ENCODE results near the gene GSTT2B. TPM values are rescaled to one million over a fixed set of nuclear protein-coding genes. Genes with fewer than 3 reads are reported as not detected.
"Not testable (repeated sequence)": the region's sequence is repeated elsewhere in the genome, so short reads cannot be mapped to it uniquely, and the experiment has no call there.

The GSTT2B gene
- total RNA-seq, 1 donor from 2014 or later: 4.9 TPM

DNA sequence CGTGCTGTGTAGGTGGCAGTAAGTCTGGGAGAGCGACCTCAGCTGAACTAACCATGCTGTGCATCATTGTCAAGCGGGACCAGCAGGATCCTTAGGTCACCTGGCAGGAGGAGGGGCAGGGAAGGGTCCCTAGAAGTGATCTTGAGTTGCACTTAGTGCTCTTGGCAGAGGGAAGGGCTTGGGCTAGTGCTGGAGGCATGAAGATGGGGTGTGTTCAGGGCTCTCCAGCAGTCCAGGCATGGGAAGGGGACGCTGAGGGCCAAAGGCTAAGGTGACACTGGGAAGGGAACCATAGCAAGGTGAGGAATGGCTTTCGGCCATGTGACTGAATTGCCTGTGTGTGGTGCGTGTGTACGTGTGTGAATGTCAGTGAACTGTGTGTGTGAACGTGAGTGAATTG lies 25.1 kb upstream of the GSTT2B start:
- H3K27me3 ChIP-seq (ENCODE audit: low read depth); H3K4me1 ChIP-seq; H3K4me3 ChIP-seq; H3K36me3 ChIP-seq; intact Hi-C loops (cut with micrococcal nuclease); H3K27ac ChIP-seq (replicated peaks); DNase-seq; H3K9me3 ChIP-seq (replicated peaks): not testable (repeated sequence)

DNA sequence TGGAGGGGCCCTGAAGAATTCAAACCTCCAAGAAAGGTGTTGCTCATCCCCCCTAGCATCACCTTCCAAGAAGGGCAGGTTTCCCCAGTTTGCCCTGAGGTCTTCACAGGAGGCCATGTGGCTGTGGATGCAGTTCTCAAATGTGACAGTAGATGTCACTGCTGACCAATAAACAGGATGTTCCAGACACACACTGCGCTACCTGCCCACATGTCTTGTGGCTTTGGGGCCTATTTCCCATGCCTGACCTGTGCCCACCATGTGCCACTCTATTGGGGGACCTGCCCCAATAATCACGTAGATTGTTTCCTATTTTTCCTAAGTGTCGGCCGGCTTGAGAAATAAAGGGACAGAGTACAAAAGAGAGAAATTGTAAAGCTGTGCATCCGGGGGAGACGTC lies 23.4 kb upstream of the GSTT2B start:
- intact Hi-C loops (cut with micrococcal nuclease): no loop called here
- Histone ChIP-seq H3K27ac (replicated peaks) (no peak overlapping the region), H3K4me3 (no peak overlapping the region), H3K9me3 (replicated peaks) (no peaks in the 10 kb centered on the region), H3K4me1 (no peaks in the 10 kb centered on the region), H3K27me3 (ENCODE audit: low read depth) (no peaks in the 10 kb centered on the region), H3K36me3 (no peaks in the 10 kb centered on the region)
- no peak for DNase-seq
- TF ChIP-seq, protein P1, sequence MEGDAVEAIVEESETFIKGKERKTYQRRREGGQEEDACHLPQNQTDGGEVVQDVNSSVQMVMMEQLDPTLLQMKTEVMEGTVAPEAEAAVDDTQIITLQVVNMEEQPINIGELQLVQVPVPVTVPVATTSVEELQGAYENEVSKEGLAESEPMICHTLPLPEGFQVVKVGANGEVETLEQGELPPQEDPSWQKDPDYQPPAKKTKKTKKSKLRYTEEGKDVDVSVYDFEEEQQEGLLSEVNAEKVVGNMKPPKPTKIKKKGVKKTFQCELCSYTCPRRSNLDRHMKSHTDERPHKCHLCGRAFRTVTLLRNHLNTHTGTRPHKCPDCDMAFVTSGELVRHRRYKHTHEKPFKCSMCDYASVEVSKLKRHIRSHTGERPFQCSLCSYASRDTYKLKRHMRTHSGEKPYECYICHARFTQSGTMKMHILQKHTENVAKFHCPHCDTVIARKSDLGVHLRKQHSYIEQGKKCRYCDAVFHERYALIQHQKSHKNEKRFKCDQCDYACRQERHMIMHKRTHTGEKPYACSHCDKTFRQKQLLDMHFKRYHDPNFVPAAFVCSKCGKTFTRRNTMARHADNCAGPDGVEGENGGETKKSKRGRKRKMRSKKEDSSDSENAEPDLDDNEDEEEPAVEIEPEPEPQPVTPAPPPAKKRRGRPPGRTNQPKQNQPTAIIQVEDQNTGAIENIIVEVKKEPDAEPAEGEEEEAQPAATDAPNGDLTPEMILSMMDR (IDR thresholded peaks at IDR 0.05; ENCODE audit: borderline replicate concordance): peak; percentile 71

DNA sequence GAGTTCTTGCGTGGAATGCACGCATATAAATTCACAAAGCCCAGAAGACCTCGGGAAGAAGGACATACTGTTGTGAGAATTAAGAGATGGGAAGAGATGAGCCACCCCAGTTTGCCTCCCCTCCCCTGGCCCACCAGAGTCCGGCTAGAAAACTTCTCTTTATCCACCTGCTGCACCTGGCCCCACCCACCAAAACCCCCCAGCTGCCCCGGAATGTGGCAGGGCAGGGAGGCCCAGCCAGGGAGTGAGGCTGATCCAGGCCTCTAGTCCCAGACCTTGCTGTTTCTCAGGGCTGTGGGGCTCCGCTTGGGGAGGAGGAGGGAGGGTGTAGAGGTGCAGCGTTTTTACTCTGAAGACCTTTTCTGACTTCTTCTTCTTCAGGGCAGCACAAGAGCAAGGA lies 19.6 kb upstream of the GSTT2B start:
- H3K4me1 ChIP-seq; intact Hi-C loops (cut with micrococcal nuclease); H3K36me3 ChIP-seq; H3K9me3 ChIP-seq (replicated peaks); DNase-seq; H3K27me3 ChIP-seq (ENCODE audit: low read depth); H3K27ac ChIP-seq (replicated peaks): not testable (repeated sequence)
- peak overlapping the region; percentile 42 for H3K4me3 ChIP-seq

DNA sequence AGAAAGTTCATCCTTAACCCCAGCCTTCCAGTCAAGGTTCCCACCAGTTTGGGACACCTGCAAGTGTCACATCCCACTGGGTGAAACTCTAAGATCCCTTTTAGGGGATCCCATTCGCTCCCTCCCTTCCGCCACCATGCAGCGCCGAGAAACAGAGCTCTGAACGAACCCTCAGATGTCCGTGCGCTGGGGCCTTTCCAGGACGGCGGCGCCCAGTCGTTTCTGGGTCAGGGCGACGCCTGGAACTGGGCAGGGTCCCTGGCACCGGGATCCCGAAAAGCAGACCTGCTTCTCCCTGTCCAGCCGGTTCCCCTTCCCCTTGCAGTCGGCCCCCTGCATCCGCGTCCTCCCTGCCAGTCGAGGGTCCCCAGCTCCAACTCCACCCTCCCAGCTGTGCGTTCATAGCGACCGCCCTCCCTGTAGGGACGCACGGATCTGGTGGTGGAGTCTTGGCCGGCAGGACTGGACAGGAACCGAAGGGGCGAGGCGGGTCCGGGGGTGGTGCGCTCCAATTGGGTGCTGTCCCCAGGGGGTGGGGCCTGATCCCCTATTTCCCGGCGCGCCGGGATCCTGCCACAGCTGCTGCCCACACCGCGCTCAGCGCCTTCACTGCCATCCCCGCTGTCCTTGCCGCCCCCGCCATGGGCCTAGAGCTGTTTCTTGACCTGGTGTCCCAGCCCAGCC lies 18.7 kb upstream of the GSTT2B start, which contains the start of gene GSTT2:
Gene GSTT2, plus strand, starts transcription at position 578 of the 684 bp plus-strand sequence.
- H3K4me1 ChIP-seq; H3K9me3 ChIP-seq (replicated peaks); H3K27ac ChIP-seq (replicated peaks); H3K36me3 ChIP-seq; intact Hi-C loops (cut with micrococcal nuclease); DNase-seq; H3K27me3 ChIP-seq (ENCODE audit: low read depth): not testable (repeated sequence)
- H3K4me3 ChIP-seq: peak within 1 kb of the TSS; percentile 42

DNA sequence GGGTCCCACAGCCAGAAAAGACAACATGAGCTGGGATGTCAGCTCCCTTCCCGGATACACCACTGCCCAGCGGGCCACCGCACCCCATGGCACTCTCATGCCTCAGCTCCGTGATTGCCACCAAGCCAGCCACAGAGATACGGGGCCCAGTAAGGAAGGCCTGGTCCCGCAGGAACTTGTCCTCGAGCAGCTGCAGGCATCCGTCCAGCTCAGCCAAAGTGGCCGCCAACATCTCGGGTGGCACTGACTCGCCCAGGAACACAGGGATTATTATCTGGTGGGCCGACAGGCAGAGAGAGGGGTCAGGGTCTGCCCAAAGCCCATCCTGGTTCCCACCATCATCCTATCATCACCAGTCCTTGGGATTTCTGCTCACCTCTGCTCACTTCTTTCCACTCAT lies 16.3 kb upstream of the GSTT2B start:
- H3K4me3 ChIP-seq; H3K36me3 ChIP-seq; intact Hi-C loops (cut with micrococcal nuclease); H3K27ac ChIP-seq (replicated peaks); H3K4me1 ChIP-seq; DNase-seq; H3K9me3 ChIP-seq (replicated peaks); H3K27me3 ChIP-seq (ENCODE audit: low read depth): not testable (repeated sequence)

DNA sequence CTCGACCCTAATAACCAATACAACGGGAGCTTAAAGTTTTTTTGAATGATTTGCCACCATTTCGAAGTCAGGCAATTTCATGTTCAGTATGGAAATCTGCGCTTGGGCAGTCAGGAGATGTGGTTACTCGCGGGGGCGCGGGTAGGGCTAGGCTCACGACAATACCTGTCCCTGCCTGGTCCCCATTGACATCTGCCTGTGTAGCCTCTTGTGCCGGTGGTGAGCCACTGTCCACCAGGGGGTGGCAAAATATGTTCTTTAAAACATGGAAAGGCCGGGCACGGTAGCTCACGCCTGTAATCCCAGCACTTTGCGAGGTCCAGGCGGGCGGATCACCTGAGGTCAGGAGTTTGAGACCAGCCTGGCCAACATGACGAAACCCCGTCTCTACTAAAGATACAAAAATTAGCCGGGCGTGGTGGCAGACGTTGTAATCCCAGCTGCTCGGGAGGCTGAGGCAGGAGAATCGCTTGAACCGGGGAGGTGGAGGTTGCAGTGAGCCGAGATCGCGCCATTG lies 13.9 kb upstream of the GSTT2B start:
- H3K9me3 ChIP-seq (replicated peaks); H3K27me3 ChIP-seq (ENCODE audit: low read depth); DNase-seq; intact Hi-C loops (cut with micrococcal nuclease): not testable (repeated sequence)
- H3K36me3 ChIP-seq: peaks cover 16% of the 10 kb centered on the region
- peaks cover 15% of the 10 kb centered on the region for H3K4me1 ChIP-seq
- H3K4me3 ChIP-seq: peak overlapping the region; percentile 30
- peak overlapping the region; percentile 55 for H3K27ac ChIP-seq (replicated peaks)

DNA sequence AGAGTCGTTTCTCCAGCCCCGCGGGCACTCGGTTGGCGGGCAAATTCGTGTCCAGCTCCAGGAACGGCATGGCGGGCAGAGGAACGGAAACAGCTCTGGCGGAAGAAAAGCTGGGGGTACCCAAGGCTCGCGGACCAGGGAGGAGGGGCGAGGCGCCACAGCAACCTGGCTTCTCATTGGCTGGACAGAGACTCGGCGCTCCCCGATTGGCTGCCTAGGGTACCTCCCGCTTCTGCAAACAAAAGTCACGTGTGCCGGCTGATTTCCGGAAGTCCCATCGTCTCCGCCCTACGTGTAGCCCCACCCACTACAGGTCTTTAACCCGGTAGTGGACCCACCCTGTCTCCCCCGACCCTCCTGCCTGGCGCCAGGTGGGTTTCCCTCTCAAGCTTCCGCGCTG lies 13.3 kb upstream of the GSTT2B start, which contains the start of gene DDT:
Gene DDT, minus strand, starts transcription at position 97 of the 400 bp plus-strand sequence. Its CDS starts 27 bp downstream, at position 70.
- Histone ChIP-seq H3K27ac (replicated peaks) (peak within 1 kb of the TSS; percentile 55), H3K4me1 (peaks cover 21% of the 10 kb centered on the region), H3K36me3 (peaks cover 21% of the 10 kb centered on the region), H3K4me3 (peak within 1 kb of the TSS; percentile 30)
- H3K9me3 ChIP-seq (replicated peaks); DNase-seq; H3K27me3 ChIP-seq (ENCODE audit: low read depth); intact Hi-C loops (cut with micrococcal nuclease): not testable (repeated sequence)

DNA sequence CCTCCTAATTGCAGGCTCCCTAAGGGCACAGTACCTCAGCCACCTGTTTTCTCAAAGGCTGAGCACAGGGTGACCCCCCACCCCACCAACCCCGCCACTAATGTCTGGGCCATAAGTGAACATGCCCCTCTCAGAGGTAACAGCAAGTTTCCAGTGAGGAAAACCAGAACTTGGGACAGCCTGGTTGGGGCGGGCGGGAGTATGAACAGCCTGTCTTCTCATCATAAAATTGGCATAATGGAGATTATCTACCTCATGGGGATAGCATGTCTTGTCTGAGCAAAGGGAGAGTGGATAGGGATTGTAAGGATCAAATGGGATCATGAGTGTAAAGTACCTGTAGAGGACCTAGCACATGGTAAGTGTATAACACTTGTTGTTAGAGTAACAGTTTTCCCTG lies 10.9 kb upstream of the GSTT2B start:
- H3K4me3 ChIP-seq; H3K9me3 ChIP-seq (replicated peaks); H3K27me3 ChIP-seq (ENCODE audit: low read depth); DNase-seq; intact Hi-C loops (cut with micrococcal nuclease); H3K27ac ChIP-seq (replicated peaks): not testable (repeated sequence)
- Histone ChIP-seq H3K4me1 (peaks cover 24% of the 10 kb centered on the region), H3K36me3 (peaks cover 25% of the 10 kb centered on the region)

DNA sequence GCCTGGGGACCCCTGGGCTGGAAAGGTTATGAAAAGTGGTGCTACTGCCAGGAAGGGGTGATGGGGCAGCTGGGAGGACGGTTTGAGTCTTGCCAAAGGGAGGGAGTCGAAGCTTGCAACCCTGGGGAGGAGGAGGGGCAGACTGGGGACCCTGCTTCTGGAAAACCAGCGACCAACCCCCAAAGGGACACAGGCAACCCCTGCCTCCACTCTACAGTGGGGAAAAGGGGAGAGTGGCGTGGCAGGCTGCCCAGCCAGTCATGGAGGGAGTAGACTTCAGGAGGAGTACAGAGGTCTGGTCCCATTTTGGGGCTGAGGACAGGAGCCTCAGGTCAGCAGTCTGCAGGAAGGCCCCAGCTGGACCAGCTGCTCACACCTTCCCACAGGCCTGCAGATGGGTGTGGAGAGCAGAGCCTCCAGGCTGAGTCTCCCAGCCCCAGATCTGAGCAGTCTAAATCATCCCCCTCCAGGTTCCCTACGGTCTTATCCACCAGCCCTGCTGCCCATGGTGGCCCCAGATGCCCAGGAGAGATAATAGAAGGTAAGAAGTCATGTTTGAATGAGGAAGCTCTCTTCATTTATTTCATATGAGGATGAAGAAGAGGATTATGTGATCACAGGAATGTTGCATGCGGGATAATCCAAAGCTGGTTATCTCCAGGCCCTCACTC lies 10.0 kb upstream of the GSTT2B start:
- intact Hi-C loops (cut with micrococcal nuclease): no loop called here
- no peaks in the 10 kb centered on the region for H3K27me3 ChIP-seq (ENCODE audit: low read depth)
- peaks cover 24% of the 10 kb centered on the region for H3K4me1 ChIP-seq
- H3K4me3 ChIP-seq: no peak overlapping the region
- H3K9me3 ChIP-seq (replicated peaks): no peaks in the 10 kb centered on the region
- peaks cover 25% of the 10 kb centered on the region for H3K36me3 ChIP-seq
- H3K27ac ChIP-seq (replicated peaks): no peak overlapping the region
- TF ChIP-seq, protein P1 (IDR thresholded peaks at IDR 0.05; ENCODE audit: borderline replicate concordance): no peak
- DNase-seq: no peak

Measured in left ventricle myocardium inferior (tissue), 1 donor.